Measurements from ENCODE around the gene ACOX1. TPM values are rescaled to one million over a fixed set of nuclear protein-coding genes. Genes with fewer than 3 reads are reported as not detected.

ACOX1 gene
- total and polyA plus RNA-seq, 2 of the 13 experiments (the other 11 are each of a cell fraction or from before 2014, with no cell fraction given), result 86.4 to 120 TPM

- no peak for TF ChIP-seq RNF219 (CRISPR knock-in tag; IDR thresholded peaks at IDR 0.05)
- TF ChIP-seq RXRA (CRISPR knock-in tag; IDR thresholded peaks at IDR 0.05), result peak; percentile 8; the same call in 1 of the 2 replicates
- no peak for TF ChIP-seq PAF1 (CRISPR knock-in tag; IDR thresholded peaks at IDR 0.05)
- peak; percentile 9; the same call in 1 of the 2 replicates for TF ChIP-seq GMEB1 (CRISPR knock-in tag; IDR thresholded peaks at IDR 0.05; ENCODE audit: borderline replicate concordance)
- no peak; the same call in 1 of the 2 replicates for TF ChIP-seq DRAP1 (CRISPR knock-in tag; IDR thresholded peaks at IDR 0.05)
- TF ChIP-seq ASH2L (IDR thresholded peaks at IDR 0.05; ENCODE audit: insufficient read length, low read depth, low read length), result peak; percentile 37
- TF ChIP-seq ZNF770 (CRISPR knock-in tag; IDR thresholded peaks at IDR 0.05), result peak; percentile 70
- TF ChIP-seq GTF3A (CRISPR knock-in tag; conservative IDR thresholded peaks at IDR 0.05), result no peak
- no peak for TF ChIP-seq FOXP1 (IDR thresholded peaks at IDR 0.05)
- TF ChIP-seq FOXP1 (CRISPR knock-in tag; IDR thresholded peaks at IDR 0.05), result peak; percentile 64
- peak; percentile 53; the same call in 1 of the 2 replicates for TF ChIP-seq ZNF574 (CRISPR knock-in tag; IDR thresholded peaks at IDR 0.05)
- TF ChIP-seq ZMYM4 (CRISPR knock-in tag; IDR thresholded peaks at IDR 0.05), result peak; percentile 41; the same call in 1 of the 2 replicates
- TF ChIP-seq ZNF747 (CRISPR knock-in tag; IDR thresholded peaks at IDR 0.05; ENCODE audit: borderline replicate concordance), result no peak
- no peak for TF ChIP-seq NFATC3 (CRISPR knock-in tag; IDR thresholded peaks at IDR 0.05)
- peak; percentile 80 for TF ChIP-seq SAP130 (CRISPR knock-in tag; IDR thresholded peaks at IDR 0.05; ENCODE audit: low read depth)
- 0 out of 2 replicates have a peak, but pooled peaks have one; percentile 42 for TF ChIP-seq ZNF782 (CRISPR knock-in tag; IDR thresholded peaks at IDR 0.05; ENCODE audit: borderline replicate concordance)
- no peak for TF ChIP-seq ZBTB25 (CRISPR knock-in tag; IDR thresholded peaks at IDR 0.05)
- TF ChIP-seq PCBP1 (IDR thresholded peaks at IDR 0.05; ENCODE audit: borderline replicate concordance, low read depth, low read length), result no peak
- TF ChIP-seq MEF2D (CRISPR knock-in tag; IDR thresholded peaks at IDR 0.05), result peak; percentile 87
- no peak for TF ChIP-seq FOXA1 (IDR thresholded peaks at IDR 0.05)
- TF ChIP-seq FOXA1 (CRISPR knock-in tag; IDR thresholded peaks at IDR 0.05), result peak; percentile 20; the same call in 1 of the 2 replicates
Observed at GRCh38 chr17:75998327-75998795, 19.4 kb upstream of the ACOX1 start (continued).
